Nephron progenitor cell (in vitro differentiated cells): ENCODE results near the gene EIPR1.

Experiments
- DNase-seq: peaks from one replicate; pipeline ENCODE4 v3.0.0; 2021
- H3K27ac Mint-ChIP-seq: 2 replicates; pipeline ENCODE4 v1.8.0; 2021; ENCODE audit warnings: mild to moderate bottlenecking, moderate library complexity, mixed read lengths
- H3K27me3 Mint-ChIP-seq: 2 replicates; pipeline ENCODE4 v1.8.0; 2021; ENCODE audit warnings: mild to moderate bottlenecking, low read depth, mixed read lengths; ENCODE audit not compliant: poor library complexity
- H3K36me3 Mint-ChIP-seq: 2 replicates; pipeline ENCODE4 v1.8.0; 2021; ENCODE audit warnings: low read depth, mixed read lengths
- H3K4me1 Mint-ChIP-seq: 2 replicates; pipeline ENCODE4 v1.8.0; 2021; ENCODE audit warnings: mixed read lengths
- H3K4me3 Mint-ChIP-seq: 2 replicates; pipeline ENCODE4 v1.8.0; 2021; ENCODE audit warnings: mild to moderate bottlenecking, moderate library complexity, mixed read lengths
- H3K9me3 Mint-ChIP-seq: 2 replicates; pipeline ENCODE4 v1.8.0; 2021; ENCODE audit warnings: mild to moderate bottlenecking, moderate library complexity, mixed read lengths
- TF ChIP-seq, protein P1 (sequence below): fragments of 200-600 bp; sonication (generic); IDR thresholded peaks from 2 replicates; pipeline ENCODE4 v1.5.0; 2021; ENCODE audit warnings: antibody characterized with exemption

The EIPR1 gene

GRCh38 chr2:3324036-3324386 is 53.6 kb downstream of the EIPR1 start:
- Mint-ChIP-seq H3K27ac (no peak overlapping the region), H3K4me1 (peaks cover 19% of the 10 kb centered on the region)
- TF ChIP-seq, protein P1, sequence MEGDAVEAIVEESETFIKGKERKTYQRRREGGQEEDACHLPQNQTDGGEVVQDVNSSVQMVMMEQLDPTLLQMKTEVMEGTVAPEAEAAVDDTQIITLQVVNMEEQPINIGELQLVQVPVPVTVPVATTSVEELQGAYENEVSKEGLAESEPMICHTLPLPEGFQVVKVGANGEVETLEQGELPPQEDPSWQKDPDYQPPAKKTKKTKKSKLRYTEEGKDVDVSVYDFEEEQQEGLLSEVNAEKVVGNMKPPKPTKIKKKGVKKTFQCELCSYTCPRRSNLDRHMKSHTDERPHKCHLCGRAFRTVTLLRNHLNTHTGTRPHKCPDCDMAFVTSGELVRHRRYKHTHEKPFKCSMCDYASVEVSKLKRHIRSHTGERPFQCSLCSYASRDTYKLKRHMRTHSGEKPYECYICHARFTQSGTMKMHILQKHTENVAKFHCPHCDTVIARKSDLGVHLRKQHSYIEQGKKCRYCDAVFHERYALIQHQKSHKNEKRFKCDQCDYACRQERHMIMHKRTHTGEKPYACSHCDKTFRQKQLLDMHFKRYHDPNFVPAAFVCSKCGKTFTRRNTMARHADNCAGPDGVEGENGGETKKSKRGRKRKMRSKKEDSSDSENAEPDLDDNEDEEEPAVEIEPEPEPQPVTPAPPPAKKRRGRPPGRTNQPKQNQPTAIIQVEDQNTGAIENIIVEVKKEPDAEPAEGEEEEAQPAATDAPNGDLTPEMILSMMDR: no peak

DNA sequence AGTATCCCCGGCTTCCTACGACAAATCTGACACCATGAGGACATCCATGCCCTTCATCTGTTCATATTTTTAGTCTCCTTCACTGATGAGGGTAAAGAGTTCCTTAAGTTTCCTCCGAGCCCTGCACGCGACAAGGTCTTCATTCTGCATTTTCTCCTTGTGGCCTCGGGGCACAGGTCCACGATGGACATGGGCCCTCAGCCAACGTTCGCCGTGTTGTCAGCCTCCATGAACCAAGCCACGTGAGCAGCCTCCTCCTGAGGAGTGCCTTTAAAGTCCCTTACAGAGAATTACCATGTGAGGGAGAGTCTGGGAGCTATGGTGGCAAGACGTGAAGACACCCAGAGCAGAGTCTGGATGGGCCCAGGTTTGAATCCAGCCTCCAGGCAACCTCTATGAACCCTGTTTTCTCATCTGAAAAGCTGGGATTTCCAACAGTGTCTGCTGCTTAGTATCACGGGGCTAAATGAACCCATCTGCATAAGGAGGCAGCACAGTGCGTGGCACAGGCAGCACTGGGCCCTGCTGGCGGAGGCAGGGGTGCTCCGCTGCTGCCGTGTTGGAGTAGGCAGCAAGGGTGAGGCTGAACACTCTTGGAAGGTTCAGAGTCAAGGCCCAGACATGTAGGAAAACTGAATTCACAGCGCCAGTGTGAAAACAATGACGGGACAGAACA is 54.1 kb downstream of the EIPR1 start:
- TF ChIP-seq, protein P1: no peak
- H3K27me3 Mint-ChIP-seq: peaks cover 4% of the 10 kb centered on the region
- no peak for DNase-seq
- H3K9me3 Mint-ChIP-seq: no peaks in the 10 kb centered on the region
- H3K4me3 Mint-ChIP-seq: no peak overlapping the region
- H3K36me3 Mint-ChIP-seq: peaks cover 25% of the 10 kb centered on the region
- no peak overlapping the region for H3K27ac Mint-ChIP-seq
- H3K4me1 Mint-ChIP-seq: peaks cover 19% of the 10 kb centered on the region

More at GRCh38 chr2:3324036-3324386, 53.6 kb downstream of the EIPR1 start:
- DNase-seq: no peak
- H3K9me3 Mint-ChIP-seq: no peaks in the 10 kb centered on the region
- peaks cover 20% of the 10 kb centered on the region for H3K36me3 Mint-ChIP-seq
- no peak overlapping the region for H3K4me3 Mint-ChIP-seq
- peaks cover 4% of the 10 kb centered on the region for H3K27me3 Mint-ChIP-seq

- H3K4me1 Mint-ChIP-seq: peaks cover 19% of the 10 kb centered on the region
- no peaks in the 10 kb centered on the region for H3K9me3 Mint-ChIP-seq
- H3K4me3 Mint-ChIP-seq: no peak overlapping the region
- peak overlapping the region; percentile 30 for H3K27ac Mint-ChIP-seq
- H3K27me3 Mint-ChIP-seq: peaks cover 4% of the 10 kb centered on the region
- TF ChIP-seq, protein P1: no peak
- H3K36me3 Mint-ChIP-seq: peaks cover 36% of the 10 kb centered on the region
- no peak for DNase-seq
These were observed 55.2 kb downstream of the EIPR1 start for GRCh38 chr2:3322311-3322970.

- peaks cover 38% of the 10 kb centered on the region for H3K36me3 Mint-ChIP-seq
- H3K4me1 Mint-ChIP-seq: peaks cover 18% of the 10 kb centered on the region
- no peak for DNase-seq
- no peak overlapping the region for H3K4me3 Mint-ChIP-seq
- H3K27ac Mint-ChIP-seq: peak overlapping the region; percentile 30
- TF ChIP-seq, protein P1: no peak
- peaks cover 4% of the 10 kb centered on the region for H3K27me3 Mint-ChIP-seq
- H3K9me3 Mint-ChIP-seq: no peaks in the 10 kb centered on the region
These were observed 55.8 kb downstream of the EIPR1 start for GRCh38 chr2:3321825-3322224.

DNA sequence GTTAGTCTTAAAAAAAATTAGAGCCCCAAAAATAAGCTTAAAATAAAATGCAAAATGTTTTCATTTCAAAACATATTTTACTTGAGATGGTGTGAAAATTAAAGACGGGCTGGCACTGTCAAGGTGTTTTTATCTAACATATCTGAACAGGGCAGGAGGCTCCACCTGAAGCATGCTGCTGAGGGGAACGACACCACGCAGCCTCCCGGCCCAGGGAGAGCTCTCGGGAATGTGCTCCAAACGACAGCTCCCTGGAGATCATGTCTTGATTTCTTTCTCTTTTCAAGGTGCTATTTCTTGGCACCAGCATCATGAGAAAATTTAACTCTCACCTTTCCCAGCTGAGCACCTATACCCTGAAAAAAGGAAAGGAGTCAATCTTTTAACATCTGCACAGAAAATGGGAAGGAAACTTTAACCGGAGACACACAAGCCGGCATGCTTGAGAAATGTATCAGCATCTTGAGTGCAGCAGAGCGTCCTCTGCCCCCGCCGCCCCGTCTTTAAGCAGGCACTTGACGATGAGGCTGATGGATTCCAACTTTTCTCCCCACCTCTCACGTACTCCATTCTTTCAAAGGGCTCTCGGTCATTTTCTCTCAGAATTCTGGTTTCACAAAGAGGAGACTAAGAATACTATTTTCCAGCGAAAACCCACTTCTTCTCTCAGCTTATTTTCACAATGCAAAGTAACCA is 56.6 kb downstream of the EIPR1 start:
- no peak for DNase-seq
- H3K4me1 Mint-ChIP-seq: peaks cover 13% of the 10 kb centered on the region
- H3K36me3 Mint-ChIP-seq: peaks cover 38% of the 10 kb centered on the region
- H3K9me3 Mint-ChIP-seq: no peaks in the 10 kb centered on the region
- no peak overlapping the region for H3K4me3 Mint-ChIP-seq
- TF ChIP-seq, protein P1: no peak
- peaks cover 4% of the 10 kb centered on the region for H3K27me3 Mint-ChIP-seq
- H3K27ac Mint-ChIP-seq: peak overlapping the region; percentile 5
